Measurements from ENCODE around the gene CLCNKA. TPM values are rescaled to one million over a fixed set of nuclear protein-coding genes. Genes with fewer than 3 reads are reported as not detected.

The CLCNKA gene
- polyA plus RNA-seq, 1 of the 3 experiments (the other 2 are of a cell fraction): 0.03 TPM

DNA sequence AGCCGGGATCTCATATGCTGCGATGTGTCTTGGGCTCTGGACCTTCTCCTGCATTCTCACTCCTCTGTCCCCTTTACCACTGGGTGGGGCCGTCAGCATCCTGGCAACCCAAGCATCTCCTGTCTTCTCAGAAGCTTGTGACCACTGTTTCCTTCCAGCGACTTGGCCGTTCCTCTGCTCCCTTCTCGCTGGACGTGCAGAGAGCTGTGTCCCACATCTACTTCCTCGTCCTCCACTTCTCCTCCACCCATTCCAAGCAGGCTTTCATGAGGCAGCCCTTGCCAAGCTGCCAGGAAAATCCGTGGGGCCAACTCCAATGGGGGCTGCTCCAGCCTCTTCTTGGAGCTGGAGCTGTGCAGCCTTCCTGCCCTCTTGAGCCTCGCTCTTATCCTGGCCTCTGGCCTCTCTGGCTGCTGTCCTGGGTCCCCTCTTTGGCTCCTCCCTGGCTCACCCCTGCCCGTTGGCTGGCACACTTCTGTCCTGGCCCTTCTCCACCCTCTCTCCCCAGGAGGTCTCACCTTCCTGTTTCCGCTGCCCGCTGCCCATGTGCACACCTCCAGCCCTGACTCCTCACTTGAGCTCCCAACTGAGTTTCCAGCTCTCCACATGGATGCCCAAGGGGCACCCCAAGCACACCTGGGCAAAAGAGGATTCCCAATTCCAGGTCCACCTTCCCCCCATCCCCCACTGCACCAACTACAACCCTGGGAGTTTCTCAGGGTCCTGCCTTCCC, 42.9 kb downstream of the CLCNKA start:
- Histone ChIP-seq H3K4me1 (ENCODE audit: control insufficient read depth in 1 of 2, insufficient read depth in 2 of 2, low read depth in 1 of 2, low read length in 1 of 2) (peaks cover 0 to 4% of the 10 kb centered on the region in 2 experiments; a peak in 1 of 4 replicates), H3K27ac (ENCODE audit: low read depth in 2 of 2, low read length in 1 of 2) (no peak overlapping the region), H2AFZ (ENCODE audit: low read depth) (no peak overlapping the region), H3F3A (replicated peaks; ENCODE audit: insufficient read depth) (peaks cover 3% of the 10 kb centered on the region), H4K20me1 (ENCODE audit: insufficient read depth) (no peaks in the 10 kb centered on the region), H3K27me3 (ENCODE audit: insufficient read depth) (no peaks in the 10 kb centered on the region), H3K9ac (no peak overlapping the region), H3K9me3 (no peaks in the 10 kb centered on the region), H3K9me2 (no peaks in the 10 kb centered on the region), H3K4me2 (no peak overlapping the region), H3K4me3 (ENCODE audit: low read depth in 2 of 2, low read length in 1 of 2) (no peak overlapping the region), H3K79me2 (ENCODE audit: insufficient read depth) (no peaks in the 10 kb centered on the region), H3K36me3 (replicated peaks in 1 of 2; ENCODE audit: control insufficient read depth in 1 of 2, insufficient read depth in 2 of 2, low read length in 1 of 2) (no peaks in the 10 kb centered on the region)
- WGBS (ENCODE audit: low lambda C conversion rate): 82% methylated on average over 13 of the region's 13 CpGs
- TF ChIP-seq, protein P1, sequence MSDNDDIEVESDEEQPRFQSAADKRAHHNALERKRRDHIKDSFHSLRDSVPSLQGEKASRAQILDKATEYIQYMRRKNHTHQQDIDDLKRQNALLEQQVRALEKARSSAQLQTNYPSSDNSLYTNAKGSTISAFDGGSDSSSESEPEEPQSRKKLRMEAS (IDR thresholded peaks at IDR 0.05; ENCODE audit: low read depth): no peak
- TF ChIP-seq ELF1 (IDR thresholded peaks at IDR 0.05) (no peak), EZH2phosphoT487 (IDR thresholded peaks at IDR 0.05; ENCODE audit: borderline replicate concordance, low read depth) (no peak), EP300 (IDR thresholded peaks at IDR 0.05; ENCODE audit: borderline replicate concordance in 1 of 2, low read depth in 1 of 2, low read length in 1 of 2) (no peak), RFX5 (IDR thresholded peaks at IDR 0.05; ENCODE audit: low read length) (no peak), MXI1 (IDR thresholded peaks at IDR 0.05; ENCODE audit: low read depth, low read length) (no peak)
- TF ChIP-seq, protein P2, sequence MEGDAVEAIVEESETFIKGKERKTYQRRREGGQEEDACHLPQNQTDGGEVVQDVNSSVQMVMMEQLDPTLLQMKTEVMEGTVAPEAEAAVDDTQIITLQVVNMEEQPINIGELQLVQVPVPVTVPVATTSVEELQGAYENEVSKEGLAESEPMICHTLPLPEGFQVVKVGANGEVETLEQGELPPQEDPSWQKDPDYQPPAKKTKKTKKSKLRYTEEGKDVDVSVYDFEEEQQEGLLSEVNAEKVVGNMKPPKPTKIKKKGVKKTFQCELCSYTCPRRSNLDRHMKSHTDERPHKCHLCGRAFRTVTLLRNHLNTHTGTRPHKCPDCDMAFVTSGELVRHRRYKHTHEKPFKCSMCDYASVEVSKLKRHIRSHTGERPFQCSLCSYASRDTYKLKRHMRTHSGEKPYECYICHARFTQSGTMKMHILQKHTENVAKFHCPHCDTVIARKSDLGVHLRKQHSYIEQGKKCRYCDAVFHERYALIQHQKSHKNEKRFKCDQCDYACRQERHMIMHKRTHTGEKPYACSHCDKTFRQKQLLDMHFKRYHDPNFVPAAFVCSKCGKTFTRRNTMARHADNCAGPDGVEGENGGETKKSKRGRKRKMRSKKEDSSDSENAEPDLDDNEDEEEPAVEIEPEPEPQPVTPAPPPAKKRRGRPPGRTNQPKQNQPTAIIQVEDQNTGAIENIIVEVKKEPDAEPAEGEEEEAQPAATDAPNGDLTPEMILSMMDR (IDR thresholded peaks at IDR 0.05): no peak
- TF ChIP-seq, protein P3, sequence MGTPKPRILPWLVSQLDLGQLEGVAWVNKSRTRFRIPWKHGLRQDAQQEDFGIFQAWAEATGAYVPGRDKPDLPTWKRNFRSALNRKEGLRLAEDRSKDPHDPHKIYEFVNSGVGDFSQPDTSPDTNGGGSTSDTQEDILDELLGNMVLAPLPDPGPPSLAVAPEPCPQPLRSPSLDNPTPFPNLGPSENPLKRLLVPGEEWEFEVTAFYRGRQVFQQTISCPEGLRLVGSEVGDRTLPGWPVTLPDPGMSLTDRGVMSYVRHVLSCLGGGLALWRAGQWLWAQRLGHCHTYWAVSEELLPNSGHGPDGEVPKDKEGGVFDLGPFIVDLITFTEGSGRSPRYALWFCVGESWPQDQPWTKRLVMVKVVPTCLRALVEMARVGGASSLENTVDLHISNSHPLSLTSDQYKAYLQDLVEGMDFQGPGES (IDR thresholded peaks at IDR 0.05; ENCODE audit: low read depth, low read length): no peak
- ChIA-PET POLR2A (no interaction called here), CTCF (interaction anchor here (0.9 to 5.0 kb wide), 7 partner anchors 8 to 138 kb away, joined by 3 to 24 read pairs (median 6); partner anchors contain the start of gene FAM131C)
- no peak for DNase-seq

DNA sequence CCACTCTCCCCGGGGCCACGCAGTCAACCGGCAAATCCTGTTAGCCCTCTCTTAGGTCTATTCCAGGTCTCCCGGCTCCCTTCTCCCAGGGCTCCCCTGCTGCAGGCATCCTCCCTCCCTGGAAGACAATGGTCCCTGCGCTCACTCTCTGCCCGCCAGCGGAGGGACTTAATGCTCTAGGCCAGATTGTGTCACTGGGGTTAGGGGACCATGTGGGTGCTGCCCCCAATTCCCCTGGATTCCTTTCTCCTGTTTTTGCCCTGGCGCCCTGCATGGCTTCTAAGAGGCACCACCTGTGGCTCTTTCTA, 43.4 kb downstream of the CLCNKA start:
- POLR2A ChIA-PET: no interaction called here

More for the DNA sequence above, 43.4 kb downstream of the CLCNKA start:
- H3K27me3 ChIP-seq (ENCODE audit: insufficient read depth): no peaks in the 10 kb centered on the region
- no peak for DNase-seq
- H3K9ac ChIP-seq: no peak overlapping the region
- H2AFZ ChIP-seq (ENCODE audit: low read depth): no peak overlapping the region
- no peaks in the 10 kb centered on the region for H3K36me3 ChIP-seq (replicated peaks in 1 of 2; ENCODE audit: control insufficient read depth in 1 of 2, insufficient read depth in 2 of 2, low read length in 1 of 2)
- CTCF ChIA-PET: interaction anchor here (1.9 to 5.0 kb wide), 5 partner anchors 7 to 33 kb away, joined by 6 to 24 read pairs (median 11); partner anchors contain the start of gene FAM131C
- WGBS (ENCODE audit: low lambda C conversion rate): 83% methylated on average over 8 of the region's 8 CpGs
- peaks cover 3% of the 10 kb centered on the region for H3F3A ChIP-seq (replicated peaks; ENCODE audit: insufficient read depth)
- no peak overlapping the region for H3K4me2 ChIP-seq
- TF ChIP-seq, protein P4, sequence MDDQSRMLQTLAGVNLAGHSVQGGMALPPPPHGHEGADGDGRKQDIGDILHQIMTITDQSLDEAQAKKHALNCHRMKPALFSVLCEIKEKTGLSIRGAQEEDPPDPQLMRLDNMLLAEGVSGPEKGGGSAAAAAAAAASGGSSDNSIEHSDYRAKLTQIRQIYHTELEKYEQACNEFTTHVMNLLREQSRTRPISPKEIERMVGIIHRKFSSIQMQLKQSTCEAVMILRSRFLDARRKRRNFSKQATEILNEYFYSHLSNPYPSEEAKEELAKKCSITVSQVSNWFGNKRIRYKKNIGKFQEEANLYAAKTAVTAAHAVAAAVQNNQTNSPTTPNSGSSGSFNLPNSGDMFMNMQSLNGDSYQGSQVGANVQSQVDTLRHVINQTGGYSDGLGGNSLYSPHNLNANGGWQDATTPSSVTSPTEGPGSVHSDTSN (IDR thresholded peaks at IDR 0.05): no peak
- TF ChIP-seq TAF1 (IDR thresholded peaks at IDR 0.05; ENCODE audit: borderline replicate concordance, low read depth, low read length) (no peak), RCOR1 (IDR thresholded peaks at IDR 0.05; ENCODE audit: low read length) (no peak), CHD2 (IDR thresholded peaks at IDR 0.05; ENCODE audit: low read length, partially characterized antibody) (no peak)
- TF ChIP-seq, protein P5, sequence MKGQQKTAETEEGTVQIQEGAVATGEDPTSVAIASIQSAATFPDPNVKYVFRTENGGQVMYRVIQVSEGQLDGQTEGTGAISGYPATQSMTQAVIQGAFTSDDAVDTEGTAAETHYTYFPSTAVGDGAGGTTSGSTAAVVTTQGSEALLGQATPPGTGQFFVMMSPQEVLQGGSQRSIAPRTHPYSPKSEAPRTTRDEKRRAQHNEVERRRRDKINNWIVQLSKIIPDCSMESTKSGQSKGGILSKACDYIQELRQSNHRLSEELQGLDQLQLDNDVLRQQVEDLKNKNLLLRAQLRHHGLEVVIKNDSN (IDR thresholded peaks at IDR 0.05; ENCODE audit: borderline replicate concordance, low read depth): no peak
- H3K4me1 ChIP-seq (ENCODE audit: control insufficient read depth in 1 of 2, insufficient read depth in 2 of 2, low read depth in 1 of 2, low read length in 1 of 2): peaks cover 0 to 4% of the 10 kb centered on the region in 2 experiments; a peak in 1 of 4 replicates
- H3K27ac ChIP-seq (ENCODE audit: low read depth in 2 of 2, low read length in 1 of 2): no peak overlapping the region
- no peaks in the 10 kb centered on the region for H3K9me3 ChIP-seq
- no peaks in the 10 kb centered on the region for H4K20me1 ChIP-seq (ENCODE audit: insufficient read depth)
- H3K79me2 ChIP-seq (ENCODE audit: insufficient read depth): no peaks in the 10 kb centered on the region
- no peaks in the 10 kb centered on the region for H3K9me2 ChIP-seq
- H3K4me3 ChIP-seq (ENCODE audit: low read depth in 2 of 2, low read length in 1 of 2): no peak overlapping the region
